HEK293 (cell line): ENCODE data around the gene WDR36.

Source experiments
- SETDB1 ChIP-seq: IDR thresholded peaks from one replicate; pipeline ENCODE4 v1.6.1; 2017; ENCODE audit warnings: mild to moderate bottlenecking, low read length, moderate library complexity, mixed read lengths; ENCODE audit not compliant: insufficient read length
- TRIM28 ChIP-seq: IDR thresholded peaks from 2 replicates; pipeline ENCODE4 v1.6.1; 2011; ENCODE audit warnings: low read length, control low read depth, borderline replicate concordance
- ZBTB7A ChIP-seq: fragments of 450-650 bp; formaldehyde crosslinking; IDR thresholded peaks from 2 replicates; pipeline ENCODE4 v1.5.1; 2016; ENCODE audit warnings: low read depth, missing biosample characterization, missing genetic modification characterization
- ZNF175 ChIP-seq: fragments of 450-650 bp; formaldehyde crosslinking; IDR thresholded peaks from 2 replicates; pipeline ENCODE4 v1.5.1; 2016; ENCODE audit warnings: missing biosample characterization, missing genetic modification characterization
- ZNF184 ChIP-seq: fragments of 450-650 bp; IDR thresholded peaks from 2 replicates; pipeline ENCODE4 v1.5.1; 2018; ENCODE audit warnings: missing biosample characterization, mild to moderate bottlenecking, missing genetic modification characterization
- ZNF423 ChIP-seq: fragments of 450-650 bp; formaldehyde crosslinking; IDR thresholded peaks from 2 replicates; pipeline ENCODE4 v1.5.1; 2016; ENCODE audit warnings: missing biosample characterization, missing genetic modification characterization
- ZNF621 ChIP-seq: fragments of 450-650 bp; formaldehyde crosslinking; IDR thresholded peaks from 2 replicates; pipeline ENCODE4 v1.5.1; 2017; ENCODE audit warnings: missing biosample characterization, missing genetic modification characterization
- ZNF654 ChIP-seq: fragments of 450-650 bp; formaldehyde crosslinking; IDR thresholded peaks from 2 replicates; pipeline ENCODE4 v1.5.1; 2016; ENCODE audit warnings: low read depth, missing biosample characterization, missing genetic modification characterization
- ZNF660 ChIP-seq: fragments of 450-650 bp; IDR thresholded peaks from 2 replicates; pipeline ENCODE4 v1.5.1; 2018; ENCODE audit warnings: missing biosample characterization, mild to moderate bottlenecking, missing genetic modification characterization
- TF ChIP-seq, protein P1 (sequence below): fragments of 450-650 bp; formaldehyde crosslinking; IDR thresholded peaks from 2 replicates; pipeline ENCODE4 v1.5.1; 2016; ENCODE audit warnings: missing biosample characterization, missing genetic modification characterization
- TF ChIP-seq, protein P2 (sequence below): sonication (generic); formaldehyde crosslinking; IDR thresholded peaks from 2 replicates; pipeline ENCODE4 v1.8.1; 2022; ENCODE audit warnings: mild to moderate bottlenecking, moderate library complexity, missing genetic modification reagents
- TF ChIP-seq, protein P3 (sequence below): fragments of 450-650 bp; formaldehyde crosslinking; IDR thresholded peaks from 2 replicates; pipeline ENCODE4 v1.5.1; 2017; ENCODE audit warnings: missing biosample characterization, missing genetic modification characterization

DNA sequence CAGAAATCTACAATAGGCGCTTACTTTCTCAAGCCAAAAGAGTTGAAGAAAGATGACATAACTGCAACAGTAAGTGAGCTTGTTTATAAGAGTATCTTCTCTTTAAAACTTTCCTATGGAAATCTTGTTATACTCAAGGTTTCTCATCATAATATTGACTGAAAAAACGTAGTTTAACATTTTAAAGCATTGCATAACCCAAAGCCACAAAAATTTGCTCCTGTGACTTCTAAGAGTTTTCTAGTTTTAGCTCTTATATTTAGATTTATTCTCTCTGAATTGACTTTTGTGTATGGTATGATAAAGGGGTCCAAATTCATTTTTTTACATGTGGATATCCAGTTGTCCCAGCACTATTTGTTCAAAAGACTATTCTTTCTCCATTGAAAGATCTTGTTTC lies 15.2 kb downstream of the WDR36 start:
- TF ChIP-seq, protein P1, sequence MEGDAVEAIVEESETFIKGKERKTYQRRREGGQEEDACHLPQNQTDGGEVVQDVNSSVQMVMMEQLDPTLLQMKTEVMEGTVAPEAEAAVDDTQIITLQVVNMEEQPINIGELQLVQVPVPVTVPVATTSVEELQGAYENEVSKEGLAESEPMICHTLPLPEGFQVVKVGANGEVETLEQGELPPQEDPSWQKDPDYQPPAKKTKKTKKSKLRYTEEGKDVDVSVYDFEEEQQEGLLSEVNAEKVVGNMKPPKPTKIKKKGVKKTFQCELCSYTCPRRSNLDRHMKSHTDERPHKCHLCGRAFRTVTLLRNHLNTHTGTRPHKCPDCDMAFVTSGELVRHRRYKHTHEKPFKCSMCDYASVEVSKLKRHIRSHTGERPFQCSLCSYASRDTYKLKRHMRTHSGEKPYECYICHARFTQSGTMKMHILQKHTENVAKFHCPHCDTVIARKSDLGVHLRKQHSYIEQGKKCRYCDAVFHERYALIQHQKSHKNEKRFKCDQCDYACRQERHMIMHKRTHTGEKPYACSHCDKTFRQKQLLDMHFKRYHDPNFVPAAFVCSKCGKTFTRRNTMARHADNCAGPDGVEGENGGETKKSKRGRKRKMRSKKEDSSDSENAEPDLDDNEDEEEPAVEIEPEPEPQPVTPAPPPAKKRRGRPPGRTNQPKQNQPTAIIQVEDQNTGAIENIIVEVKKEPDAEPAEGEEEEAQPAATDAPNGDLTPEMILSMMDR (tag by site-specific recombination) = no peak
- TF ChIP-seq TRIM28 = no peak
- no peak for TF ChIP-seq ZNF423 (tag by site-specific recombination)
- TF ChIP-seq, protein P2, sequence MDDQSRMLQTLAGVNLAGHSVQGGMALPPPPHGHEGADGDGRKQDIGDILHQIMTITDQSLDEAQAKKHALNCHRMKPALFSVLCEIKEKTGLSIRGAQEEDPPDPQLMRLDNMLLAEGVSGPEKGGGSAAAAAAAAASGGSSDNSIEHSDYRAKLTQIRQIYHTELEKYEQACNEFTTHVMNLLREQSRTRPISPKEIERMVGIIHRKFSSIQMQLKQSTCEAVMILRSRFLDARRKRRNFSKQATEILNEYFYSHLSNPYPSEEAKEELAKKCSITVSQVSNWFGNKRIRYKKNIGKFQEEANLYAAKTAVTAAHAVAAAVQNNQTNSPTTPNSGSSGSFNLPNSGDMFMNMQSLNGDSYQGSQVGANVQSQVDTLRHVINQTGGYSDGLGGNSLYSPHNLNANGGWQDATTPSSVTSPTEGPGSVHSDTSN (CRISPR knock-in tag) = no peak
- TF ChIP-seq ZNF654 (tag by site-specific recombination) = no peak
- TF ChIP-seq, protein P3, sequence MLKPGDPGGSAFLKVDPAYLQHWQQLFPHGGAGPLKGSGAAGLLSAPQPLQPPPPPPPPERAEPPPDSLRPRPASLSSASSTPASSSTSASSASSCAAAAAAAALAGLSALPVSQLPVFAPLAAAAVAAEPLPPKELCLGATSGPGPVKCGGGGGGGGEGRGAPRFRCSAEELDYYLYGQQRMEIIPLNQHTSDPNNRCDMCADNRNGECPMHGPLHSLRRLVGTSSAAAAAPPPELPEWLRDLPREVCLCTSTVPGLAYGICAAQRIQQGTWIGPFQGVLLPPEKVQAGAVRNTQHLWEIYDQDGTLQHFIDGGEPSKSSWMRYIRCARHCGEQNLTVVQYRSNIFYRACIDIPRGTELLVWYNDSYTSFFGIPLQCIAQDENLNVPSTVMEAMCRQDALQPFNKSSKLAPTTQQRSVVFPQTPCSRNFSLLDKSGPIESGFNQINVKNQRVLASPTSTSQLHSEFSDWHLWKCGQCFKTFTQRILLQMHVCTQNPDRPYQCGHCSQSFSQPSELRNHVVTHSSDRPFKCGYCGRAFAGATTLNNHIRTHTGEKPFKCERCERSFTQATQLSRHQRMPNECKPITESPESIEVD (tag by site-specific recombination) = no peak
- TF ChIP-seq ZNF621 (tag by site-specific recombination) = no peak
- TF ChIP-seq SETDB1 = no peak
- TF ChIP-seq ZNF175 (tag by site-specific recombination) = no peak
- TF ChIP-seq ZNF184 (tag by site-specific recombination) = no peak
- TF ChIP-seq ZNF660 = no peak
- no peak for TF ChIP-seq ZBTB7A (tag by site-specific recombination)
